ENCODE results near the gene HSD17B1. TPM values are rescaled to one million over a fixed set of nuclear protein-coding genes. Genes with fewer than 3 reads are reported as not detected.

The HSD17B1 gene
- total and polyA plus RNA-seq, 2 experiments from 2014 or later: 2.3 to 3.0 TPM

- DNase-seq: no peak
- H3K9me2 ChIP-seq (ENCODE audit: insufficient read depth): no peaks in the 10 kb centered on the region
- H3F3A ChIP-seq (ENCODE audit: insufficient read depth): peaks cover 20% of the 10 kb centered on the region; the same call in 1 of the 2 replicates
- 0 out of 2 replicates have a peak, but pooled peaks cover 7% of the 10 kb centered on the region for H3K4me1 ChIP-seq (ENCODE audit: insufficient read depth)
- 86 to 87% methylated on average over 14 of the region's 14 CpGs for WGBS, 2 experiments (ENCODE audit: low coverage in 1 of 2, low lambda C conversion rate in 2 of 2, missing lambda C conversion rate in 2 of 2)
- H4K20me1 ChIP-seq (ENCODE audit: insufficient read depth): no peaks in the 10 kb centered on the region
- no peak overlapping the region for H3K4me3 ChIP-seq
- H3K9ac ChIP-seq: no peak overlapping the region
- H3K27me3 ChIP-seq (replicated peaks; ENCODE audit: insufficient read depth): no peaks in the 10 kb centered on the region
- in situ Hi-C loops (cut with MboI): no loop called here
- TF ChIP-seq EZH2phosphoT487 (IDR thresholded peaks at IDR 0.05; ENCODE audit: insufficient read depth, low read depth): no peak
- TF ChIP-seq EZH2 (IDR thresholded peaks at IDR 0.05; ENCODE audit: insufficient read depth, poor library complexity, severe bottlenecking): no peak
- peaks cover 77% of the 10 kb centered on the region for H3K79me2 ChIP-seq (ENCODE audit: insufficient read depth)
- peak overlapping the region; percentile 25 for H3K4me2 ChIP-seq (ENCODE audit: unreplicated experiment)
- H3K27ac ChIP-seq: no peak overlapping the region
- no peak overlapping the region for H2AFZ ChIP-seq
- no peaks in the 10 kb centered on the region for H3K9me3 ChIP-seq (ENCODE audit: low read depth)
- peaks cover 37% of the 10 kb centered on the region for H3K36me3 ChIP-seq (ENCODE audit: low read depth)
Measured at GRCh38 chr17:42568341-42569111, 15.8 kb downstream of the HSD17B1 start.

- H4K20me1 ChIP-seq (ENCODE audit: insufficient read depth): no peaks in the 10 kb centered on the region
- H3K4me3 ChIP-seq: no peak overlapping the region
- TF ChIP-seq EZH2phosphoT487 (IDR thresholded peaks at IDR 0.05; ENCODE audit: insufficient read depth, low read depth) (no peak), EZH2 (IDR thresholded peaks at IDR 0.05; ENCODE audit: insufficient read depth, poor library complexity, severe bottlenecking) (no peak)
- H3F3A ChIP-seq (ENCODE audit: insufficient read depth): peaks cover 43% of the 10 kb centered on the region
- 81 to 83% methylated on average over 12 of the region's 12 CpGs for WGBS, 2 experiments (ENCODE audit: low coverage in 1 of 2, low lambda C conversion rate in 2 of 2, missing lambda C conversion rate in 2 of 2)
- in situ Hi-C loops (cut with MboI): no loop called here
- H3K4me2 ChIP-seq (ENCODE audit: unreplicated experiment): no peak overlapping the region
- H3K9me3 ChIP-seq (ENCODE audit: low read depth): no peaks in the 10 kb centered on the region
- H2AFZ ChIP-seq: no peak overlapping the region
- H3K36me3 ChIP-seq (ENCODE audit: low read depth): peaks cover 35% of the 10 kb centered on the region
- peaks cover 87% of the 10 kb centered on the region for H3K79me2 ChIP-seq (ENCODE audit: insufficient read depth)
- H3K27me3 ChIP-seq (replicated peaks; ENCODE audit: insufficient read depth): no peaks in the 10 kb centered on the region
- no peak overlapping the region; the same call in 1 of the 2 replicates for H3K9ac ChIP-seq
- no peak overlapping the region for H3K27ac ChIP-seq
- H3K4me1 ChIP-seq (ENCODE audit: insufficient read depth): 0 out of 2 replicates have a peak, but pooled peaks cover 5% of the 10 kb centered on the region
- DNase-seq: no peak
- H3K9me2 ChIP-seq (ENCODE audit: insufficient read depth): no peaks in the 10 kb centered on the region
Measured at GRCh38 chr17:42571435-42572225, 18.9 kb downstream of the HSD17B1 start.

- Histone ChIP-seq H3K4me1 (ENCODE audit: insufficient read depth) (peaks cover 9% of the 10 kb centered on the region; the same call in 1 of the 2 replicates), H3K27ac (no peak overlapping the region), H3K4me2 (ENCODE audit: unreplicated experiment) (no peak overlapping the region), H3K36me3 (ENCODE audit: low read depth) (peaks cover 35% of the 10 kb centered on the region), H3K79me2 (ENCODE audit: insufficient read depth) (peaks cover 83% of the 10 kb centered on the region), H4K20me1 (ENCODE audit: insufficient read depth) (no peaks in the 10 kb centered on the region), H3K4me3 (no peak overlapping the region), H3K9me3 (ENCODE audit: low read depth) (no peaks in the 10 kb centered on the region), H3K27me3 (replicated peaks; ENCODE audit: insufficient read depth) (no peaks in the 10 kb centered on the region), H3F3A (ENCODE audit: insufficient read depth) (peaks cover 46% of the 10 kb centered on the region), H3K9me2 (ENCODE audit: insufficient read depth) (no peaks in the 10 kb centered on the region), H3K9ac (no peak overlapping the region), H2AFZ (no peak overlapping the region)
- WGBS, 2 experiments (ENCODE audit: low coverage in 1 of 2, low lambda C conversion rate in 2 of 2, missing lambda C conversion rate in 2 of 2): 96 to 98% methylated on average over 4 of the region's 4 CpGs
- in situ Hi-C loops (cut with MboI): no loop called here
- no peak for DNase-seq
- TF ChIP-seq EZH2 (IDR thresholded peaks at IDR 0.05; ENCODE audit: insufficient read depth, poor library complexity, severe bottlenecking) (no peak), EZH2phosphoT487 (IDR thresholded peaks at IDR 0.05; ENCODE audit: insufficient read depth, low read depth) (no peak)
Measured at GRCh38 chr17:42573095-42573494, 20.4 kb downstream of the HSD17B1 start.

GRCh38 chr17:42574463-42574862 is 21.7 kb downstream of the HSD17B1 start:
- WGBS, 2 experiments (ENCODE audit: low coverage in 1 of 2, low lambda C conversion rate in 2 of 2, missing lambda C conversion rate in 2 of 2): 78 to 92% methylated on average over 3 of the region's 3 CpGs
- in situ Hi-C loops (cut with MboI): no loop called here

More at GRCh38 chr17:42574463-42574862, 21.7 kb downstream of the HSD17B1 start:
- no peak for TF ChIP-seq EZH2 (IDR thresholded peaks at IDR 0.05; ENCODE audit: insufficient read depth, poor library complexity, severe bottlenecking)
- TF ChIP-seq EZH2phosphoT487 (IDR thresholded peaks at IDR 0.05; ENCODE audit: insufficient read depth, low read depth): no peak
- Histone ChIP-seq H3K9me3 (ENCODE audit: low read depth) (no peaks in the 10 kb centered on the region), H4K20me1 (ENCODE audit: insufficient read depth) (no peaks in the 10 kb centered on the region), H3F3A (ENCODE audit: insufficient read depth) (peaks cover 58% of the 10 kb centered on the region), H3K9ac (no peak overlapping the region), H3K27ac (no peak overlapping the region), H3K36me3 (ENCODE audit: low read depth) (peaks cover 35% of the 10 kb centered on the region), H3K27me3 (replicated peaks; ENCODE audit: insufficient read depth) (no peaks in the 10 kb centered on the region), H3K4me2 (ENCODE audit: unreplicated experiment) (no peak overlapping the region), H2AFZ (no peak overlapping the region), H3K79me2 (ENCODE audit: insufficient read depth) (peaks cover 79% of the 10 kb centered on the region), H3K4me1 (ENCODE audit: insufficient read depth) (peaks cover 14% of the 10 kb centered on the region; the same call in 1 of the 2 replicates), H3K9me2 (ENCODE audit: insufficient read depth) (no peaks in the 10 kb centered on the region), H3K4me3 (no peak overlapping the region)
- no peak for DNase-seq
